Stimulated activated CD8-positive, alpha-beta memory T cell treated with anti-CD3 and anti-CD28 coated beads, Interleukin-12 subunit alpha, Interleukin-12 subunit beta, amount 100 ng/mL, for 4 hours (primary cell): ENCODE data around the gene GOLGA6L24.
"Not testable (repeated sequence)": the region's sequence is repeated elsewhere in the genome, so short reads cannot be mapped to it uniquely, and the experiment has no call there.

ENCODE experiments used
- DNase-seq: peaks from one replicate; pipeline ENCODE4 v3.0.0-alpha.2; 2020; ENCODE audit warnings: low read depth

Gene GOLGA6L24

GRCh38 chr15:28357984-28358383 is at the start of gene GOLGA6L24:
GOLGA6L24 (minus strand) TSS chr15:28358084; CDS start chr15:28358023, 61 bp downstream.
- DNase-seq = not testable (repeated sequence)

- not testable (repeated sequence) for DNase-seq
Measured at GRCh38 chr15:28402774-28403435, 45.0 kb upstream of the GOLGA6L24 start.

- not testable (repeated sequence) for DNase-seq
Measured at GRCh38 chr15:28396022-28396421, 38.1 kb upstream of the GOLGA6L24 start.

GRCh38 chr15:28380053-28380452 is 22.2 kb upstream of the GOLGA6L24 start:
- not testable (repeated sequence) for DNase-seq

GRCh38 chr15:28378364-28378763 is 20.5 kb upstream of the GOLGA6L24 start, which contains the start of gene GOLGA8F:
GOLGA8F (plus strand) TSS chr15:28378664; CDS start chr15:28378762, 98 bp downstream.
- DNase-seq = not testable (repeated sequence)

DNA sequence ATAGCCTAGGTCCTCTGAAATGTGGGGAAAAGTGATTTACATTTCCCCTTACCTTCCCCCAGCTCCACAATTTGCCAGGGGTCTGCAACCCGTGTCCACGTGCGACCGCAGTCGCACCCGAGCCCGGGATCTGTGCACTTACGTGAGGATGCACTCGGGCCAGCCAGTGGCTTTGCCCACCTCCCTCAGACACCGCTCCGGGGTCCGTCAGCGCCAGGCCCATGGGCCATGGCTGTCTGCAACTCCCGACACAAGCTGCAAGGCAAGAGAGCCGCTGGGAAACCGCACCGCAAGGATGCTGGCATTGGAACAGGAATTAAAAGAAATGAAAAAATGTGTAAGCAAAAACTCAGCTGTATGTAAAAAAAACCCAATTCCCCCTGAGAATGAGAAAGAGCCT is 7.6 kb upstream of the GOLGA6L24 start:
- not testable (repeated sequence) for DNase-seq

DNA sequence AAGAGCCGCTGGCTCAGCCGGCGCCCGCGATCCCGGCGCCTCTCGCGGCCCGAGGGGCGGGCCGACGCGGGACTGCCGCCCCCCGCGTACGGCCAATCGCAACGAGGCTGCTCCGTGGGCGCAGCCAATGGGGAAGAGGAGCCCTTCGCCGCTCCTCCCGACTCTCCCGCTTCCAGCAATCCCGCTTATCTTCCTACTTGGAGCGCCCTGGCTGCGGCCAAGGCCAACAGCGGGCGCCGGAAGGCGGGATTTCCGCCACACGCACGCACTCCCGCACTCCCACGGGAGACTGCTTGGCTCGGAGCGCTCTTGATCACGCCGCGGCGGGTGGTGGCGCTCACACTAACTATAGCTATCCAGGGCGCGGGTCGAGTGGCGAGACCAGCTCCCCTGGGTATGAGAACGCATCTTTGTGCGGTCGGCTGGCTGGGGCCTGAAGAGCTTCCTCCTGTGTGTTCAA is 35.7 kb downstream of the GOLGA6L24 start, which contains the start of gene HERC2:
HERC2 (minus strand) TSS at position 51 of the 460 bp plus-strand sequence. CDS start 746 bp downstream, outside the sequence.
- not testable (repeated sequence) for DNase-seq

DNA sequence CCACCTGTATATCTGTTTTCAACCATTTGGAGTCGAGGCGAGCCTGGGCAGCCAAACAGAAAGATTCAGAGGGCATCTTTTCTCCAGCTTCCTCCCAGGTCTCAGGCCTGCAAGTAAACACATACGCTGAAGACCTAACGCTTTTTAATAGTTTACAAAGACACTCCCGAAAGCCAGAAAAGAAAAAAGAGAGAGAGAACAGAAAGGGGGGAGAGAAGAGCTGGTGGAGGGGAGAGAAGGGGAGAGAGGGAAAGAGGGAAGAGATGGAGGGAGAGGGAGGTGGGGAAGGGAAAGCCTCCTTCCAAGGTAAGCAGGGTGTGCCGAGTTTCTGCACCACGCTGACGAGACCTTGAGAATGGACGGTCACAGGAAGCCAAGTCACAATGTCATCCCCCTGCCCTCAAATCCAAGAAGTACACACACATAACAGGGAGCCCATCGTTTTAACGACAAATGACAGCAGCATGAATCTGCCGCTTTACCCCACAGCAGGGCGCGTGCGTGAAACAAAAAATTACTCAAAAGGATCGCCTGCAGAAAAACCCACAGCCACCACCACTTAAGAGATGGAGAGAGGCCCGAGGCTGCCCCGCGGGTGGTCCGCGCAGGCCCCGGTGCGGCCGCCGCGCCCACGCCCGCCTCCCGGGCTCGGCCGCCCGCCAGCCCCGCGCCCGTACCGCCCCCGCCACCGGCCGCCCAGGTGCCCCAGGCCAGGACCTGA is 36.4 kb downstream of the GOLGA6L24 start:
- DNase-seq = not testable (repeated sequence)

DNA sequence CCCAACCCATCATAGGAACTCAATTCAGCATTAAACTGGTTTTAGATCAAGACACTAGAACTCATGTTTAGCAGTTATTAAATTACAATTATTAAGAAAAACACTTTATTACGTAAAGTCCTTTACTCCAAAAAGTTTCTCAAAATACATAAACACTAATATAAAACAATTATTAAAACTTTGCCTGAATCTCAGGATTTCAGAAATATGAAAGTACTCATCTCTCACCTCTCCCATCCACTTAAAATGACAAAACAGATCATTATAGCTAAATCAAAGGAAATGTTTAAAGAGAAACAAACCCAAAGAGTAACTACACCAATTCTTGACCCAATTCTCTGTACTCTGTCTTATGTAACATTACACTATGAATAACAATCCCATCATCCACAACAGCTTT is 38.2 kb downstream of the GOLGA6L24 start:
- not testable (repeated sequence) for DNase-seq

DNA sequence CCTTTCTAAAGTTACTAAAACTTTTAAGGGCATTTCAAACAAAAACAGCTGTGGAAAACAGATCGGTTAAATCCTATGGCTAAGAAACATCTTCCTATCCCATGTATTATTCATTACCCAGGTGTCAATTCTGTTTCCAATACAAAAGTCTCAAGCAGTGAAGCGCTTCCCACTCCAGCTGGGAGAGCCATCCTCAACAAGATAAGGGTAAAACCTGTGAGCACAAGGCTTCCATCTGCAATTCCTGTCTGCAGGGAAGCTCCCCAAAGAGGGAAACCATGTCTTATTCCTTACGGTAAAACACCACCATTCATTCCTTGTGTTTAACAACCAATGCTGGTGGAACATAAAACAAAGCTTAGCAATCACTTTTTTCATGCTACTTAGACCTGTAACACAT is 39.1 kb downstream of the GOLGA6L24 start:
- DNase-seq = not testable (repeated sequence)

GRCh38 chr15:28318122-28318521 is 39.8 kb downstream of the GOLGA6L24 start:
- not testable (repeated sequence) for DNase-seq

DNA sequence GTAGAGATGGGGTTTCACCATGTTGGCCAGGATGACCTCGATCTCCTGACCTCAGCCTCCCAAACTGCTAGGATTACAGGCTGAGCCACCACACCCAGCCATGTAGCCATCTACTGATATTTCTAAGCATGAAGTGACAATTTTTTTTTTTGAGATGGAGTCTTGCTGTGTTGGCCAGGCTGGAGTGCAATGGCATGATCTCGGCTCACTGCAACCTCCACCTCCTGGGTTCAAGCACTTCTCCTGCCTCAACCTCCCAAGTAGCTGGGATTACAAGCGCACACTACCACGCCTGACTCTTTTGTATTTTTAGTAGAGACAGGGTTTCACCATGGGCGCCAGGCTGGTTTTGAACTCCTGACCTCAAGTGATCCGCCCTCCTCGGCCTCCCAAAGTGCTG is 40.9 kb downstream of the GOLGA6L24 start:
- DNase-seq = not testable (repeated sequence)

- not testable (repeated sequence) for DNase-seq
Measured at GRCh38 chr15:28310454-28310853, 47.4 kb downstream of the GOLGA6L24 start.

DNA sequence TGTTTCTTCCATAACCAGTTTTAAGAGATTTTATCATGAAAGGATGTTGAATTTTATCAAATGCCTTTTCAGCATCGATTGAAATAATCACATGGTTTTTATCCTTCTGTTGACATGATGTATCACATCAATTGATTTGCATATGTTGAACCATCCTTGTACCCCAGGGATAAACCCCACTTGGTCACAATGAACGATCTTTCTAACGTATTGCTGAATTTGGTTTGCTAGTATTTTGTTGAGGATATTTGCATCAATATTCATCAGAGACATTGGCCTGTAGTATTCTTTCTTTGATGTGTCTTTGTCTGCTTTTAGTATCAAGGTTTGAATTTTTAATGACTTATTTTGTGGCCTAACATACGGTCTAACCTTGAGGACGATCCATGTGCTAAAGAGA is 49.2 kb downstream of the GOLGA6L24 start:
- not testable (repeated sequence) for DNase-seq
